GM18517 (cell line): ENCODE results near the gene CTNNA3.

ENCODE experiments used
- ATAC-seq: cut with Tn5 transposase; IDR thresholded peaks from one replicate; pipeline ENCODE4 v1.9.1; 2021; ENCODE audit warnings: mild to moderate bottlenecking, moderate library complexity; ENCODE audit not compliant: unreplicated experiment

CTNNA3 gene

DNA sequence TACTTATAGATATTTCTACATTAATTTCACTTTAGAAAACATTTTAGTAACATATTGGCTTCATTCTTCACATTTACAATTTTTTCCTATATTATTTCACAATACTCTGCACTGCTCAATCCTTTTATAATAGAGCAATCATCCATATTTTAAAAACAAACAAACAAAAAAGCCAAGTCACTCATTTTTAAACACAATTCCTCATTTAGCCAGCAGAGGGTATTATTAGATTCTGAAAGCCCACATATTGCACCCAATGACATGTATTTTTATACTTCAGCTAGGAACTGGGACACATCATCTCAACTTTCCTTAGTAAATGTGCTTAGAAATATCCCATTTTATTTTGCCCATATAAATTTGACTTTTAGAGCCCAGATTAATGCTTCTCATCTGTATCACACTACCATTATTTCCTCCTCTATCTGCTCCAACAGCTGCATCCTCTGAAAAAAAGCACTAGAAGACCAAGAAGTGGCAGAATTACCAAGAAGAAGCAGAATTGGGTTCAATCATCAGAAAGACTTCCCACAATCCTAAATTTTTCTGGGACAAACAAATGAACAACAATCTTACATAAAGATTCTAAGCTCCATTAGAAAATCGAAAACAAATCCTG, 29.5 kb downstream of the CTNNA3 start:
- ATAC-seq, result no peak

DNA sequence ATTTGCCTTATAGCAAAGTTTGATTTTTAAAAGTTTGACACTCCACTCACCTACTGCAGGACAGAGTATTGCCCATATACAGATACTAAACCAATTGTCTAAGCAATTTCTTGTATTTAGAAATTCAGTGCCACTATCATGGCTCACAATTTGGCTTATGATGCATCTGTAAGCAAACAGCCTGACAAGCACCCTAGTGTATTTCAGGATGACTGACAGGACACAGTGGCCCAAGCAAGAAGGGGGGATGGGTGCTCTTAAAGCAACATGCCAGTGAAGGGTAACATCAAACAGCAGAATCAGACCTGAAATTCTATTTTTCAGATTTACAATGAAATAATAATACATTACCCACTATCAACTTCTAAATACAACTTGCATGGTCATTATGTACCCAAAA, 30.5 kb downstream of the CTNNA3 start:
- ATAC-seq, result no peak

- ATAC-seq, result no peak
Measured at GRCh38 chr10:67664942-67665341, 31.1 kb downstream of the CTNNA3 start.

DNA sequence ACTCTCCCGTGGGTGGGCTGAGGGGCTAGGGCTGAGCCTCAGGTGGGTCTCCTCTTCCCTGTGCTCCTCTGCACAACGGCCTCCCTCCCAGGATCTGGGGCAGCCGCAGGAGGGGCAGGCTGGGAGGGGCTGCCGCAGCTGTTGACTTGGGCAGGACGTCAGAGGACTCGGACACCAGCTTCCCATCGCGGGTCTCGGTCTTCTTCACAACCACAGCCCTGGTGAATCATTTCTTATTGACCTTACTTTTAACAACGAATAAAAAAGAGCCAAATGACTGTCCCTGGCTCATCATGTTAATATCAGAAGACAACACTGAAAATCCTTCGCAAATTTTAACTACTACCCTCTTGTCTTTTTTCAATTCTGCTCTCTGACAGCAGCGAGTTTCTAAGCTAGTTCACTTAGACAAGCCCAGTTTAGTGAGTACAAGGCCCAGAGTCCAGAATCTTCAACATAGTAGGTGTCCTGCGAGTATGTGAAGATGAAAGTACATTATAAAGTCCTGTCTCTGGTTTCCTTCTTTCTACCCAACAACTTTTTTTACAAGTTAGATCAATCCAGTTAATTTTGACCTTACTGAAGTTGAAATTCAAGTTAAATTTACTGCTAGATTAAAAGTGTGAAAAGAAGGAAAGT, 32.4 kb downstream of the CTNNA3 start:
- no peak for ATAC-seq

DNA sequence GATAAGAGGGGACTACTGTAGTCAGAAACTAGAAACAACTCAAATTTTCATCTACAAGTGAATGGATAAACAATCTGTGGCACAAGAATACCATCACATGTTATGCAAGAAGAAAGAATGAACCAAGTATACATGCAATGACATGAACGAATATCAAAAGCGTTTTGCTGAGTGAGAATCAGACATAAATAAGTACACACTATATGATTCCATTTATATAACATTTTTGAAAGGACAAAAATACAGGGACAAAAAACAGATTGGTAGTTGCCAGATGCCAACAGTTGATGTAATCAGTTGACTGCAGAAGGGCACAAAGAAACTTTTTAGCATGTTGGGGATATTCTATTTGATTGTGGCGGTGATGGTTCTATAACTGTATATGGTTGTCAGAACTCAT, 33.6 kb downstream of the CTNNA3 start:
- no peak for ATAC-seq

DNA sequence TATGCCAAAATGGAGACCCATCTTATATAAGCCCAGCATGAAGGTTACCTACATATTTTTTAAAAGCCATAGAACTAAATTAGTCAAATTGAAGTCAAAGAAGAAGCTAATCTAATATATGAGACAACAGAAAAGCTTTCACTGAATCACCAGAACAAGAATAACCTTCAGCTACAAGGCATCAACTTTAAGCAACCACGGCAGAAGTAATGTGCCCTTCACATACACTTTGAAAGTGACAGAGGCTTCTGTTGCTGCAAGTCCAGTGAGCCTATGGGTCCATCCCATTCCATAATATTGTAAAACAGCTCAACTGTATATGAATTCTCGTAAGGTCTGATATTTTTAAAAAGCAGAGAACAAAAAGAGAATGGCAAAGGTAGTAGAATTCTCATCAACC, 36.5 kb downstream of the CTNNA3 start:
- ATAC-seq, result no peak

DNA sequence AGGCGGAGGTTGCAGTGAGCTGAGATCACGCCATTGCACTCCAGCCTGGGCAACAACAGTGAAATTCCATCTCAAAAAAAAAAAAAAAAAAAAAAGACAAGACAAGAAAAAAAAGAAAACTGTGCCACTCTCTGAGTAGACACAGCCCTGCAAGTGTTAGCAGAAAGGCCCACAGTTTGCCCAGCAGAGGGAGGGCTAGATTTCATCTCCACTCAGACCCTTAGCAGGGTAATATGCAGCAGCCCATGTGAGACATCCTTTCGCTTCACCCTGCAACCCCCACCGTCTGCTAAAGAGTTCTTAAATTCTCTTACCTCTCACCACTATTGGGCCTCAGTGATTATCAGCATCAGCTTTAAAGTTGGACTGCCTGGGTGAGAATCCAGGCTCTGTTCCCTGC, 38.2 kb downstream of the CTNNA3 start:
- no peak for ATAC-seq

DNA sequence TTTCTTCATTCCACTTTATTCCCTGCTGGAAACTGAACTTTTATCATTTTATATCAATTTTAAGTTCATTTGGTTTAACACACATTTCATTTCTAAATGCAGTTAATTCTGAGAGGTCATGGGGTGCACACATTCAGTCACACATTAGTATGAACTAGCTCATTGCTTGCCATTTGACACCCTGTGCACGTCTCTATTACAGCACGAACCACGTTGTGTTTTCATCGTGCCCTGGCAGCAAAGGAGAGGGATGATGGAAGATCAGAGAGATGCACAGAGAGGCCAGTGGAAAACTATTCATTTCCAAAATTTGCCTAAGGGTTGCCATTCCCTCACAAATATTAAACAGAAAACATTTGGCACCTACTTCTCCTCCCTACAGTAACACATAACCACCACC, 45.4 kb downstream of the CTNNA3 start:
- ATAC-seq, result no peak

- no peak for ATAC-seq
Measured at GRCh38 chr10:67648613-67649229, 47.3 kb downstream of the CTNNA3 start.

DNA sequence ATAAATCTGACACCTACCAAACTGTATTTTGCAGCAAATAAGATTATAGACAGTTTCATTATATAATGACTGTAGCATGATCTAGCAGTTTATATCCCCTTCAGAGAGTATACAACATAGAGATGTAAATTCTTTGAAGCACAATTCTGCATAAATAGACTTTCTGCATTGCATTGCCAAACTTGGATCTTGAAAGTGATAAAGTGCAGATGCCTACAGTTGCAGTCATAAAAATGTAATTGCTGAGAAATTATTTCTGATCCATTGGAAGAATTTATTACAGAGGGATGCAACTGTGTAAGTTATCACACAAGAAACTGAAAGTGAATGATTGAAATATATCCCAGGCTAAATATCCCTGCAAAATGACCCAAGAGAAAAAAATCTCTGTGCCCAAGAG, 65.1 kb downstream of the CTNNA3 start:
- no peak for ATAC-seq

- ATAC-seq, result no peak
Measured at GRCh38 chr10:67629461-67629971, 66.5 kb downstream of the CTNNA3 start.

DNA sequence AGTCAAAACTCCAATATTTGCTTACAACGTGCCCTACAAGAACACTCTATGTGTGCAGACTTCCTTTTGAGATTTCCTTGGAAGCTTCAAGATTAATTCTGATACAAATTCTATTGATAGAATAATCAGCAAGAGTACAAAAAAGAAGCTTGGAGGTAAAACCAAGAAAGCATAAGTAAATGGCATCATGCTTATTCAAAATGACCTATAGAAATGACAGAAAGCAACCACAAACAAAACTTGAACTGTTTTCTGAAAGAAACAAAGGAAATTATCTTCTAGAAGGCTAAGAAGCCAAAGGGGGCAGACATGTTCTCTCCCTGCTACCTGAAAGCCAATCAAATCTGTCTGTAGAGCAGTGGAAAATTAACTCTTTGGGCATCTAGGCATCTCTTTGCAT, 73.0 kb downstream of the CTNNA3 start:
- no peak for ATAC-seq

GRCh38 chr10:67622511-67622910, 73.5 kb downstream of the CTNNA3 start:
- ATAC-seq, result no peak

- ATAC-seq, result no peak
Measured at GRCh38 chr10:67621834-67622233, 74.2 kb downstream of the CTNNA3 start.

GRCh38 chr10:67618116-67618515, 77.9 kb downstream of the CTNNA3 start:
- ATAC-seq, result no peak

GRCh38 chr10:67612577-67613537, 83.1 kb downstream of the CTNNA3 start:
- peak; percentile 98 for ATAC-seq

DNA sequence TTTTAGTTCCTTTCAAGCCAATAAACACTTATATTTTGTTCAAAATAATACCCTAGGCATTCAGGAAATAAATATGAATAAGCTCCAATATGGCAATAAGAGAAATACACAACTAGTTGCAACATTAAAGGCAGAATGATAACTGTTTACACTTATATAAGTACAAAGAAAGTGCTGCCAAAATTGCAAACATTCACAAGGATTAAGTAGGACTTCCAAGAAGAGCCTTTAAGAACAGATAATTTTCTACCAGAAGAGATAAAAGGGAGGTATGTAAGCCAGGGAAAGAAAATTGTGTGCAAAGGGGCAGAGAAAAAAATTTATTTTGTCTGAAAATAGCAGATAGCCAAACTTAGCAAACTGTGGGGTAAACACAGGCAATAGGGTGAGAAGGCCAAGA, 83.8 kb downstream of the CTNNA3 start:
- no peak for ATAC-seq

- no peak for ATAC-seq
Measured at GRCh38 chr10:67609996-67610793, 85.8 kb downstream of the CTNNA3 start.

GRCh38 chr10:67608001-67608400, 88.0 kb downstream of the CTNNA3 start:
- ATAC-seq, result peak; percentile 59

DNA sequence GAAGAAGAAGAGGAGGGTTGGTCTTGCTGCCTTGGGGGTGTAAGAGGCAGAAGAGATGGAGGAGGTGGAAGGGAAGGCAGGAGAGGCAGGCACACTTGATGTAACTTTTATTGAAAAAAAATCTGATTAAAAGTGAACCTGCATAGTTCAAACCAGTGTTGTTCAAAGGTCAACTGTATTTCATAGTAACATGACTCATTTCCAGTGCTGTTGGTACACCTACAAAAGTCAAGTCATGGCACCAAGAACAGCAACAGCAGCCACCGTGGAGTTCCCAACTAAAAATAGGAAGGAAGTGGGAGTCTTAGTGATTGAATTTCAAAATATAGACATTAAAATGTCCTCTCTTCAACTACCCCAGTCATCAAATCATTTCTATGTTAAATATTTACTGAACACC, 88.5 kb downstream of the CTNNA3 start:
- ATAC-seq, result peak; percentile 58
